Body of pancreas (tissue), 4 donors: Measurements from ENCODE around the gene WASF3.
"Not testable (repeated sequence)": the region's sequence is repeated elsewhere in the genome, so short reads cannot be mapped to it uniquely, and the experiment has no call there.

Experiments
- POLR2A ChIP-seq, 3 donors: fragments of 450-650 bp; IDR thresholded peaks; one replicate each; pipeline ENCODE4 v1.6.1; 2016; ENCODE audit warnings: antibody characterized with exemption in 3 of 3, mild to moderate bottlenecking in 2 of 3
- TF ChIP-seq, protein P1 (sequence below), 7 experiments: fragments of 450-650 bp in 4 of 7; fragments of 200-600 bp in 3 of 7; sonication (generic) in 3 of 7; IDR thresholded peaks; one replicate each; pipeline ENCODE4 v1.5.1; 2016 to 2019; ENCODE audit warnings: antibody characterized with exemption in 7 of 7

GRCh38 chr13:26636073-26636472 is 78.6 kb downstream of the WASF3 start:
- TF ChIP-seq, protein P1, sequence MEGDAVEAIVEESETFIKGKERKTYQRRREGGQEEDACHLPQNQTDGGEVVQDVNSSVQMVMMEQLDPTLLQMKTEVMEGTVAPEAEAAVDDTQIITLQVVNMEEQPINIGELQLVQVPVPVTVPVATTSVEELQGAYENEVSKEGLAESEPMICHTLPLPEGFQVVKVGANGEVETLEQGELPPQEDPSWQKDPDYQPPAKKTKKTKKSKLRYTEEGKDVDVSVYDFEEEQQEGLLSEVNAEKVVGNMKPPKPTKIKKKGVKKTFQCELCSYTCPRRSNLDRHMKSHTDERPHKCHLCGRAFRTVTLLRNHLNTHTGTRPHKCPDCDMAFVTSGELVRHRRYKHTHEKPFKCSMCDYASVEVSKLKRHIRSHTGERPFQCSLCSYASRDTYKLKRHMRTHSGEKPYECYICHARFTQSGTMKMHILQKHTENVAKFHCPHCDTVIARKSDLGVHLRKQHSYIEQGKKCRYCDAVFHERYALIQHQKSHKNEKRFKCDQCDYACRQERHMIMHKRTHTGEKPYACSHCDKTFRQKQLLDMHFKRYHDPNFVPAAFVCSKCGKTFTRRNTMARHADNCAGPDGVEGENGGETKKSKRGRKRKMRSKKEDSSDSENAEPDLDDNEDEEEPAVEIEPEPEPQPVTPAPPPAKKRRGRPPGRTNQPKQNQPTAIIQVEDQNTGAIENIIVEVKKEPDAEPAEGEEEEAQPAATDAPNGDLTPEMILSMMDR (IDR thresholded peaks at IDR 0.05) = not testable (repeated sequence)
- not testable (repeated sequence) for TF ChIP-seq POLR2A (IDR thresholded peaks at IDR 0.05)
